ENCODE data around the gene NOCT. TPM values are rescaled to one million over a fixed set of nuclear protein-coding genes. Genes with fewer than 3 reads are reported as not detected.

The NOCT gene
- total RNA-seq, 4 donors from 2014 or later, result 4.8 to 18.5 (median 9.2) TPM

GRCh38 chr4:139082750-139083606 lies 67.4 kb downstream of the NOCT start:
- intact Hi-C loops (cut with DNase I; ENCODE audit: low total_unique reads), result loop anchor here (1.0 to 10.0 kb wide), 5 partner anchors 52 to 372 kb away; partner anchors contain the start of genes ELF2, NAA15, NOCT and RAB33B
- H3K27me3 ChIP-seq, result no peaks in the 10 kb centered on the region
- H3K36me3 ChIP-seq, result no peaks in the 10 kb centered on the region
- peak; percentile 34 to 70 for TF ChIP-seq POLR2A (IDR thresholded peaks at IDR 0.05)
- no peak for TF ChIP-seq CTCF (IDR thresholded peaks at IDR 0.05 in 4 of 5, conservative IDR thresholded peaks at IDR 0.05 in 1 of 5)
- no peaks in the 10 kb centered on the region for H3K9me3 ChIP-seq
- H3K27ac ChIP-seq, result peak overlapping the region; percentile 92 to 98 (median 92)
- peak overlapping the region; percentile 65 to 90 (median 70) for H3K4me3 ChIP-seq
- in situ Hi-C loops (cut with MboI; ENCODE audit: low sequenced_read_pairs in 4 of 4), result loop anchor here in 2 of 4 donors (10.0 kb wide), 1 partner anchor 48 kb away; no protein-coding TSS in a partner anchor
- peaks cover 50 to 52% of the 10 kb centered on the region in 2 donors for H3K4me1 ChIP-seq
- DNase-seq (peak; percentile 95 to 98), ATAC-seq (peak; percentile 87 to 91)

- H3K27me3 ChIP-seq, result no peaks in the 10 kb centered on the region
- intact Hi-C loops (cut with DNase I; ENCODE audit: low total_unique reads) (loop anchor here (1.0 to 10.0 kb wide), 5 partner anchors 53 to 371 kb away; partner anchors contain the start of genes ELF2, NAA15, NOCT and RAB33B), in situ Hi-C loops (cut with MboI; ENCODE audit: low sequenced_read_pairs in 4 of 4) (loop anchor here in 2 of 4 donors (10.0 kb wide), 1 partner anchor 49 kb away; no protein-coding TSS in a partner anchor)
- H3K4me1 ChIP-seq, result peaks cover 44 to 46% of the 10 kb centered on the region in 2 donors
- no peaks in the 10 kb centered on the region for H3K9me3 ChIP-seq
- H3K4me3 ChIP-seq, result peak overlapping the region; percentile 65 to 90 (median 70)
- ATAC-seq (peak; percentile 41 to 47), DNase-seq (peak in 1 of 2 donors; percentile 61)
- TF ChIP-seq POLR2A (IDR thresholded peaks at IDR 0.05) (no peak), CTCF (IDR thresholded peaks at IDR 0.05 in 4 of 5, conservative IDR thresholded peaks at IDR 0.05 in 1 of 5) (peak in 1 of 5 experiments; percentile 20)
- peak overlapping the region; percentile 92 to 98 (median 92) for H3K27ac ChIP-seq
- H3K36me3 ChIP-seq, result no peaks in the 10 kb centered on the region
Measured at GRCh38 chr4:139083607-139083955, 68.0 kb downstream of the NOCT start.

- peak; percentile 66 to 69 for ATAC-seq
- intact Hi-C loops (cut with DNase I; ENCODE audit: low total_unique reads), result loop anchor here (1.0 to 10.0 kb wide), 5 partner anchors 53 to 371 kb away; partner anchors contain the start of genes ELF2, NAA15, NOCT and RAB33B
Measured at GRCh38 chr4:139083956-139084803, 68.6 kb downstream of the NOCT start.

More at GRCh38 chr4:139083956-139084803, 68.6 kb downstream of the NOCT start:
- H3K4me3 ChIP-seq, result peak overlapping the region; percentile 65 to 90 (median 70)
- DNase-seq, result peak; percentile 81 to 91
- peak overlapping the region; percentile 92 to 98 (median 92) for H3K27ac ChIP-seq
- no peaks in the 10 kb centered on the region for H3K36me3 ChIP-seq
- in situ Hi-C loops (cut with MboI; ENCODE audit: low sequenced_read_pairs in 4 of 4), result loop anchor here in 2 of 4 donors (10.0 kb wide), 1 partner anchor 49 kb away; no protein-coding TSS in a partner anchor
- peaks cover 38 to 41% of the 10 kb centered on the region in 2 donors for H3K4me1 ChIP-seq
- no peaks in the 10 kb centered on the region for H3K27me3 ChIP-seq
- no peaks in the 10 kb centered on the region for H3K9me3 ChIP-seq
- TF ChIP-seq CTCF (IDR thresholded peaks at IDR 0.05 in 4 of 5, conservative IDR thresholded peaks at IDR 0.05 in 1 of 5) (peak in 4 of 5 experiments; percentile 23 to 56 (median 48)), POLR2A (IDR thresholded peaks at IDR 0.05) (peak; percentile 37 to 58)
